HepG2 (cell line): ENCODE measurements around the gene PPP4R2. TPM values are rescaled to one million over a fixed set of nuclear protein-coding genes. Genes with fewer than 3 reads are reported as not detected.
A peak's percentile ranks its signal among the peaks of the same experiment; 100 is the strongest.

Experiments
- ATM ChIP-seq: fragments of 450-650 bp; IDR thresholded peaks from 2 replicates; pipeline ENCODE4 v1.7.1; 2017; ENCODE audit warnings: mild to moderate bottlenecking, borderline replicate concordance
- BCL3 ChIP-seq: sonication (generic); formaldehyde crosslinking; IDR thresholded peaks from 2 replicates; pipeline ENCODE4 v1.5.1; 2020; ENCODE audit warnings: mild to moderate bottlenecking, missing genetic modification reagents, moderate library complexity
- CC2D1A ChIP-seq: sonication (generic); formaldehyde crosslinking; IDR thresholded peaks from 2 replicates; pipeline ENCODE4 v1.8.1; 2023; ENCODE audit warnings: mild to moderate bottlenecking, missing genetic modification reagents
- KDM3A ChIP-seq: IDR thresholded peaks from 2 replicates; pipeline ENCODE4 v1.6.1; 2018; ENCODE audit warnings: low read depth, missing compliant biosample characterization
- NCOA5 ChIP-seq: sonication (generic); formaldehyde crosslinking; IDR thresholded peaks from 2 replicates; pipeline ENCODE4 v1.4.0; 2020; ENCODE audit warnings: missing genetic modification reagents
- PLSCR1 ChIP-seq: sonication (generic); formaldehyde crosslinking; IDR thresholded peaks from 2 replicates; pipeline ENCODE4 v1.5.0; 2020; ENCODE audit warnings: missing genetic modification reagents, mild to moderate bottlenecking, borderline replicate concordance
- SP4 ChIP-seq: sonication (generic); formaldehyde crosslinking; IDR thresholded peaks from 2 replicates; pipeline ENCODE4 v1.8.1; 2023; ENCODE audit warnings: mild to moderate bottlenecking, missing genetic modification reagents
- ZNF737 ChIP-seq: sonication (generic); formaldehyde crosslinking; IDR thresholded peaks from 2 replicates; pipeline ENCODE4 v1.5.0; 2020; ENCODE audit warnings: missing genetic modification reagents, mild to moderate bottlenecking, borderline replicate concordance
- ZSCAN21 ChIP-seq: sonication (generic); formaldehyde crosslinking; IDR thresholded peaks from 2 replicates; pipeline ENCODE4 v1.8.0; 2022; ENCODE audit warnings: mild to moderate bottlenecking, missing genetic modification reagents, moderate library complexity, borderline replicate concordance
- polyA plus RNA-seq, 8 experiments: library from polyadenylated mRNA; depleted of rRNA in 3 of 8; stranded (reverse) in 7 of 8; unstranded in 1 of 8; fragments of >200 nt; fragmentation: Illumina TruSeq in 4 of 8; extraction: Trizol in 4 of 8; gene quantifications; 2 replicates each; pipeline versions ENCODE4 v1.2.1 to v1.2.3, GENCODE V29; 2011 to 2016; ENCODE audit warnings: low read depth in 4 of 8, missing spikeins in 1 of 8, mixed read lengths in 1 of 8; ENCODE audit not compliant: insufficient read depth in 1 of 8
- total RNA-seq, 5 experiments: library from RNA; depleted of rRNA; stranded (reverse); fragments of >200 nt; fragmentation: Illumina TruSeq; extraction: Trizol; gene quantifications; 2 replicates each; pipeline ENCODE4 v1.2.3, GENCODE V29; 2016; ENCODE audit warnings: low read depth in 1 of 5
- TF ChIP-seq, protein P1 (sequence below), 2 experiments: sonication (generic) in 1 of 2; formaldehyde crosslinking in 1 of 2; IDR thresholded peaks; 2 replicates each; pipeline versions ENCODE4 v1.6.1 to v1.9.0; 2014 to 2022; ENCODE audit warnings: antibody characterized with exemption in 1 of 2, borderline replicate concordance in 1 of 2, inconsistent platforms in 1 of 2, low read depth in 1 of 2, missing genetic modification reagents in 1 of 2
- TF ChIP-seq, protein P2 (sequence below): sonication (generic); formaldehyde crosslinking; IDR thresholded peaks from 2 replicates; pipeline ENCODE4 v1.4.0; 2020; ENCODE audit warnings: missing genetic modification reagents, mild to moderate bottlenecking, borderline replicate concordance
- TF ChIP-seq, protein P3 (sequence below): sonication (generic); formaldehyde crosslinking; IDR thresholded peaks from 2 replicates; pipeline ENCODE4 v1.5.0; 2020; ENCODE audit warnings: missing genetic modification reagents, mild to moderate bottlenecking, borderline replicate concordance

PPP4R2 gene
- total and polyA plus RNA-seq, 2 of the 13 experiments (the other 11 are each of a cell fraction or from before 2014, with no cell fraction given) = 22.3 to 161 TPM

DNA sequence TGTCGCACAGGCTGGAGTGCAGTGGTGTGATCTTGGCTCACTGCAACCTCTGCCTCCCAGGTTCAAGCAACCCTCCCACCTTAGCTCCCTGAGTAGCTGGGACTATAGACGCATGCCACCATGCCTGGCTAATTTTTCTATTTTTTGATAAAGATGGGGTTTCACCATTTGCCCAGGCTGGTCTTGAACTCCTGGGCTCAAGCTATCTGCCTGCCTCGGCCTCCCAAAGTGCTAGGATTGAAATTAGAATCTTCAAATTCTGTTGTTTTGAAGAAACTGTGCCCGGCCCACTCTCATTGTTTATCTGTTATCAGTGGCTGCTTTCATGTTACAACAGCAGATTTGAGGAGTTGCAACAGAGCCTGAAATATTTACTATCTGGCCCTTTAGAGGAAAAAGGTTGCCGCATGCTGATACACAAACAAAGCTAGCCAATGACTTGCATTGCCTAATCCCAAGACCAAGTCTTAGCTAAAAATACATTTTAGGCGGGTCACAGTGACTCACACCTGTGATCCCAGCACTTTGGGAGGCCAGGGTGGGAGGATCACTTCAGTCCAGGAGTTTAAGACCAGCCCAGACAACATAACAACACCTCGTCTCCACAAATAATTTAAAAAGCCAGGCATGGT is 43.2 kb upstream of the PPP4R2 start (continued):
- no peak; the same call in 1 of the 2 replicates for TF ChIP-seq ZNF737 (CRISPR knock-in tag)
- TF ChIP-seq KDM3A = peak; percentile 33; the same call in 1 of the 2 replicates
- TF ChIP-seq, protein P1, sequence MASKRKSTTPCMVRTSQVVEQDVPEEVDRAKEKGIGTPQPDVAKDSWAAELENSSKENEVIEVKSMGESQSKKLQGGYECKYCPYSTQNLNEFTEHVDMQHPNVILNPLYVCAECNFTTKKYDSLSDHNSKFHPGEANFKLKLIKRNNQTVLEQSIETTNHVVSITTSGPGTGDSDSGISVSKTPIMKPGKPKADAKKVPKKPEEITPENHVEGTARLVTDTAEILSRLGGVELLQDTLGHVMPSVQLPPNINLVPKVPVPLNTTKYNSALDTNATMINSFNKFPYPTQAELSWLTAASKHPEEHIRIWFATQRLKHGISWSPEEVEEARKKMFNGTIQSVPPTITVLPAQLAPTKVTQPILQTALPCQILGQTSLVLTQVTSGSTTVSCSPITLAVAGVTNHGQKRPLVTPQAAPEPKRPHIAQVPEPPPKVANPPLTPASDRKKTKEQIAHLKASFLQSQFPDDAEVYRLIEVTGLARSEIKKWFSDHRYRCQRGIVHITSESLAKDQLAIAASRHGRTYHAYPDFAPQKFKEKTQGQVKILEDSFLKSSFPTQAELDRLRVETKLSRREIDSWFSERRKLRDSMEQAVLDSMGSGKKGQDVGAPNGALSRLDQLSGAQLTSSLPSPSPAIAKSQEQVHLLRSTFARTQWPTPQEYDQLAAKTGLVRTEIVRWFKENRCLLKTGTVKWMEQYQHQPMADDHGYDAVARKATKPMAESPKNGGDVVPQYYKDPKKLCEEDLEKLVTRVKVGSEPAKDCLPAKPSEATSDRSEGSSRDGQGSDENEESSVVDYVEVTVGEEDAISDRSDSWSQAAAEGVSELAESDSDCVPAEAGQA (IDR thresholded peaks at IDR 0.05; ENCODE audit: low read depth) = no peak
- TF ChIP-seq, protein P1 (CRISPR knock-in tag; IDR thresholded peaks at IDR 0.05; ENCODE audit: borderline replicate concordance) = no peak
- no peak for TF ChIP-seq ATM
- no peak for TF ChIP-seq CC2D1A (CRISPR knock-in tag)
- TF ChIP-seq, protein P2, sequence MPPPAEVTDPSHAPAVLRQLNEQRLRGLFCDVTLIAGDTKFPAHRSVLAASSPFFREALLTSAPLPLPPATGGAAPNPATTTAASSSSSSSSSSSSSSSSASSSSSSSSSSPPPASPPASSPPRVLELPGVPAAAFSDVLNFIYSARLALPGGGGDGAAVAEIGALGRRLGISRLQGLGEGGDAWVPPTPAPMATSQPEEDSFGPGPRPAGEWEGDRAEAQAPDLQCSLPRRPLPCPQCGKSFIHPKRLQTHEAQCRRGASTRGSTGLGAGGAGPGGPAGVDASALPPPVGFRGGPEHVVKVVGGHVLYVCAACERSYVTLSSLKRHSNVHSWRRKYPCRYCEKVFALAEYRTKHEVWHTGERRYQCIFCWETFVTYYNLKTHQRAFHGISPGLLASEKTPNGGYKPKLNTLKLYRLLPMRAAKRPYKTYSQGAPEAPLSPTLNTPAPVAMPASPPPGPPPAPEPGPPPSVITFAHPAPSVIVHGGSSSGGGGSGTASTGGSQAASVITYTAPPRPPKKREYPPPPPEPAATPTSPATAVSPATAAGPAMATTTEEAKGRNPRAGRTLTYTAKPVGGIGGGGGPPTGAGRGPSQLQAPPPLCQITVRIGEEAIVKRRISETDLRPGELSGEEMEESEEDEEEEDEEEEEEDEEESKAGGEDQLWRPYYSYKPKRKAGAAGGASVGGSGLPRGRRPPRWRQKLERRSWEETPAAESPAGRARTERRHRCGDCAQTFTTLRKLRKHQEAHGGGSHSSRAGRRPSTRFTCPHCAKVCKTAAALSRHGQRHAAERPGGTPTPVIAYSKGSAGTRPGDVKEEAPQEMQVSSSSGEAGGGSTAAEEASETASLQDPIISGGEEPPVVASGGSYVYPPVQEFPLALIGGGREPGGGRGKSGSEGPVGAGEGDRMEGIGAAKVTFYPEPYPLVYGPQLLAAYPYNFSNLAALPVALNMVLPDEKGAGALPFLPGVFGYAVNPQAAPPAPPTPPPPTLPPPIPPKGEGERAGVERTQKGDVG (CRISPR knock-in tag) = no peak
- TF ChIP-seq SP4 = no peak
- TF ChIP-seq ZSCAN21 (CRISPR knock-in tag) = no peak
- TF ChIP-seq BCL3 (CRISPR knock-in tag) = no peak
- TF ChIP-seq PLSCR1 (CRISPR knock-in tag) = no peak
- no peak for TF ChIP-seq NCOA5 (CRISPR knock-in tag)
- TF ChIP-seq, protein P3, sequence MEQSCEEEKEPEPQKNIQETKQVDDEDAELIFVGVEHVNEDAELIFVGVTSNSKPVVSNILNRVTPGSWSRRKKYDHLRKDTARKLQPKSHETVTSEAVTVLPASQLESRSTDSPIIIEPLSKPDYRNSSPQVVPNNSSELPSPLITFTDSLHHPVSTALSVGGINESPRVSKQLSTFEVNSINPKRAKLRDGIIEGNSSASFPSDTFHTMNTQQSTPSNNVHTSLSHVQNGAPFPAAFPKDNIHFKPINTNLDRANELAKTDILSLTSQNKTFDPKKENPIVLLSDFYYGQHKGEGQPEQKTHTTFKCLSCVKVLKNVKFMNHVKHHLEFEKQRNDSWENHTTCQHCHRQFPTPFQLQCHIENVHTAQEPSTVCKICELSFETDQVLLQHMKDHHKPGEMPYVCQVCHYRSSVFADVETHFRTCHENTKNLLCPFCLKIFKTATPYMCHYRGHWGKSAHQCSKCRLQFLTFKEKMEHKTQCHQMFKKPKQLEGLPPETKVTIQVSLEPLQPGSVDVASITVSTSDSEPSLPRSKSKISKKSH (CRISPR knock-in tag) = no peak
